Esophagus squamous epithelium (tissue), 5 donors: ENCODE measurements around the gene TAAR6. TPM values are rescaled to one million over a fixed set of nuclear protein-coding genes. Genes with fewer than 3 reads are reported as not detected.

Source experiments
- DNase-seq: peaks from one replicate; lab custom pipeline; 2025; lab: John Stamatoyannopoulos, UW
- H3K27ac ChIP-seq, 4 donors: fragments of 200-600 bp; sonication (generic); one replicate each; pipeline ENCODE4 v1.5.1; 2016 to 2019; ENCODE audit warnings: mild to moderate bottlenecking in 1 of 4
- H3K27me3 ChIP-seq, 4 donors: fragments of 200-600 bp; sonication (generic); 1 replicate in 3 of 4; 2 replicates in 1 of 4; pipeline versions ENCODE4 v1.5.1 to v1.6.0; 2017 to 2021; ENCODE audit warnings: antibody characterized with exemption in 1 of 4
- H3K36me3 ChIP-seq, 3 donors: fragments of 200-600 bp; sonication (generic); one replicate each; pipeline ENCODE4 v1.5.1; 2016 to 2019
- H3K4me1 ChIP-seq, 3 donors: fragments of 200-600 bp; sonication (generic); one replicate each; pipeline ENCODE4 v1.5.1; 2017 to 2019
- H3K4me3 ChIP-seq, 4 donors: fragments of 200-600 bp; sonication (generic); 1 replicate in 3 of 4; 2 replicates in 1 of 4; pipeline ENCODE4 v1.5.1; 2016 to 2019; ENCODE audit warnings: mild to moderate bottlenecking in 2 of 4, moderate library complexity in 1 of 4
- H3K9me3 ChIP-seq, 3 donors: fragments of 200-600 bp; sonication (generic); one replicate each; pipeline ENCODE4 v1.5.1; 2016 to 2019
- CTCF ChIP-seq, 6 experiments: fragments of 450-650 bp in 4 of 6; fragments of 200-600 bp in 2 of 6; sonication (generic) in 2 of 6; IDR thresholded peaks; one replicate each; pipeline ENCODE4 v1.5.1; 2016 to 2019; ENCODE audit warnings: antibody characterized with exemption in 6 of 6, mild to moderate bottlenecking in 4 of 6, moderate library complexity in 4 of 6
- POLR2A ChIP-seq, 4 donors: fragments of 450-650 bp; IDR thresholded peaks; one replicate each; pipeline ENCODE4 v1.6.1; 2017; ENCODE audit warnings: antibody characterized with exemption in 4 of 4, mild to moderate bottlenecking in 4 of 4, moderate library complexity in 3 of 4
- WGBS, 2 donors: methylation state at CpG; one replicate each; pipeline ENCODE4 v1.1.5; 2018; 5-methylcytosine and 5-hydroxymethylcytosine counted together
- intact Hi-C: fragments of 100-400 bp; cut with DNase I; formaldehyde crosslinking; loops from one replicate; pipeline ENCODE4 v1.15.0; 2022
- total RNA-seq, 4 donors: library from RNA; depleted of rRNA; stranded (reverse); fragments of >200 nt; gene quantifications; one replicate each; pipeline ENCODE4 v1.1.0, GENCODE V29; 2016
- donor health status: DM: yes; HTN: yes; CAD: no.

Gene TAAR6
- not detected for total RNA-seq

- peaks cover 0 to 13% (median 0%) of the 10 kb centered on the region in 4 donors for H3K27me3 ChIP-seq
- TF ChIP-seq CTCF (IDR thresholded peaks at IDR 0.05) (no peak), POLR2A (IDR thresholded peaks at IDR 0.05) (no peak)
- no peak within 1 kb of the TSS for H3K27ac ChIP-seq
- DNase-seq = no peak
- no peak within 1 kb of the TSS for H3K4me3 ChIP-seq
- H3K36me3 ChIP-seq = no peaks in the 10 kb centered on the region
- WGBS, 2 donors = 70 to 78% methylated on average over 15 of the region's 15 CpGs
- no peaks in the 10 kb centered on the region for H3K4me1 ChIP-seq
- H3K9me3 ChIP-seq = no peaks in the 10 kb centered on the region
- intact Hi-C loops = no loop called here
Observed at GRCh38 chr6:132570221-132570777, at the start of gene TAAR6. TAAR6 (plus strand) TSS chr6:132570322; CDS start chr6:132570322, 0 bp downstream.

GRCh38 chr6:132520953-132521352 lies 49.2 kb upstream of the TAAR6 start:
- intact Hi-C loops = no loop called here
- Histone ChIP-seq H3K27ac (no peak overlapping the region), H3K4me1 (no peaks in the 10 kb centered on the region), H3K36me3 (no peaks in the 10 kb centered on the region), H3K9me3 (no peaks in the 10 kb centered on the region), H3K4me3 (no peak overlapping the region), H3K27me3 (peaks cover 0 to 14% (median 0%) of the 10 kb centered on the region in 4 donors)
- no peak for DNase-seq
- no peak for TF ChIP-seq CTCF (IDR thresholded peaks at IDR 0.05)
- no peak for TF ChIP-seq POLR2A (IDR thresholded peaks at IDR 0.05)
- WGBS, 2 donors = 52 to 72% methylated on average over 2 of the region's 2 CpGs

- no peaks in the 10 kb centered on the region for H3K9me3 ChIP-seq
- DNase-seq = no peak
- no peaks in the 10 kb centered on the region for H3K4me1 ChIP-seq
- no peaks in the 10 kb centered on the region for H3K36me3 ChIP-seq
- TF ChIP-seq POLR2A (IDR thresholded peaks at IDR 0.05) = no peak
- TF ChIP-seq CTCF (IDR thresholded peaks at IDR 0.05) = no peak
- 60 to 73% methylated on average over 5 of the region's 5 CpGs for WGBS, 2 donors
- no peak overlapping the region for H3K4me3 ChIP-seq
- no peak overlapping the region for H3K27ac ChIP-seq
- intact Hi-C loops = no loop called here
- H3K27me3 ChIP-seq = peaks cover 0 to 43% (median 0%) of the 10 kb centered on the region in 4 donors
Observed at GRCh38 chr6:132524646-132525045, 45.5 kb upstream of the TAAR6 start.

GRCh38 chr6:132525866-132526265 lies 44.3 kb upstream of the TAAR6 start:
- Histone ChIP-seq H3K9me3 (no peaks in the 10 kb centered on the region), H3K27me3 (peaks cover 0 to 50% (median 0%) of the 10 kb centered on the region in 4 donors), H3K4me3 (no peak overlapping the region), H3K36me3 (no peaks in the 10 kb centered on the region), H3K27ac (no peak overlapping the region), H3K4me1 (peaks cover 0 to 4% (median 0%) of the 10 kb centered on the region in 3 donors)
- no peak for DNase-seq
- TF ChIP-seq CTCF (IDR thresholded peaks at IDR 0.05) (no peak), POLR2A (IDR thresholded peaks at IDR 0.05) (no peak)
- intact Hi-C loops = no loop called here
- 64 to 91% methylated on average over 4 of the region's 4 CpGs for WGBS, 2 donors

GRCh38 chr6:132526461-132526860 lies 43.7 kb upstream of the TAAR6 start:
- no peak overlapping the region for H3K4me3 ChIP-seq
- WGBS, 2 donors = 51 to 57% methylated on average over 2 of the region's 2 CpGs
- peaks cover 0 to 4% (median 0%) of the 10 kb centered on the region in 3 donors for H3K4me1 ChIP-seq
- H3K9me3 ChIP-seq = no peaks in the 10 kb centered on the region
- no peak for TF ChIP-seq POLR2A (IDR thresholded peaks at IDR 0.05)
- no peak for TF ChIP-seq CTCF (IDR thresholded peaks at IDR 0.05)
- intact Hi-C loops = no loop called here
- H3K27me3 ChIP-seq = peaks cover 0 to 50% (median 0%) of the 10 kb centered on the region in 4 donors
- H3K27ac ChIP-seq = no peak overlapping the region
- no peaks in the 10 kb centered on the region for H3K36me3 ChIP-seq
- DNase-seq = no peak
